ENCODE data around the gene MSL3.

The MSL3 gene
- total RNA-seq = 48.9 to 139 (median 79.3) reads per million in 9 experiments

GRCh38 chrX:11757719-11758399 is at the start of gene MSL3:
MSL3 (plus strand) TSS chrX:11758237; CDS start chrX:11758264, 27 bp downstream.
- peak; percentile 55 for ATAC-seq (replicated peaks)
- peak within 1 kb of the TSS; percentile 93 to 94 for H3K27ac Mint-ChIP-seq
- no peaks in the 10 kb centered on the region for H3K9me3 Mint-ChIP-seq
- peaks cover 8 to 15% of the 10 kb centered on the region in 2 donors for H3K4me1 Mint-ChIP-seq (ENCODE audit: low read depth in 2 of 2)
- peaks cover 0 to 7% of the 10 kb centered on the region in 2 donors for H3K27me3 Mint-ChIP-seq
- DNase-seq = peak in 2 of 3 experiments; percentile 17 to 45
- peak within 1 kb of the TSS; percentile 88 to 97 for H3K4me3 Mint-ChIP-seq
- peaks cover 32% of the 10 kb centered on the region for H3K36me3 Mint-ChIP-seq (ENCODE audit: insufficient read depth)

GRCh38 chrX:11722304-11722703 is 35.7 kb upstream of the MSL3 start:
- Mint-ChIP-seq H3K27ac (no peak overlapping the region), H3K9me3 (no peaks in the 10 kb centered on the region), H3K36me3 (ENCODE audit: insufficient read depth) (no peaks in the 10 kb centered on the region), H3K27me3 (peaks cover 0 to under 1% of the 10 kb centered on the region in 2 donors), H3K4me3 (no peak overlapping the region), H3K4me1 (ENCODE audit: low read depth in 2 of 2) (no peaks in the 10 kb centered on the region)
- ATAC-seq (replicated peaks) (no peak), DNase-seq (no peak)

GRCh38 chrX:11724122-11725017 is 33.7 kb upstream of the MSL3 start:
- no peaks in the 10 kb centered on the region for H3K36me3 Mint-ChIP-seq (ENCODE audit: insufficient read depth)
- H3K4me3 Mint-ChIP-seq = no peak overlapping the region
- peak in 1 of 3 experiments; percentile 7 for DNase-seq
- no peak for ATAC-seq (replicated peaks)
- no peak overlapping the region for H3K27ac Mint-ChIP-seq
- H3K4me1 Mint-ChIP-seq (ENCODE audit: low read depth in 2 of 2) = no peaks in the 10 kb centered on the region
- H3K9me3 Mint-ChIP-seq = no peaks in the 10 kb centered on the region
- peaks cover 0 to 16% of the 10 kb centered on the region in 2 donors for H3K27me3 Mint-ChIP-seq

- no peaks in the 10 kb centered on the region for H3K4me1 Mint-ChIP-seq (ENCODE audit: low read depth in 2 of 2)
- no peaks in the 10 kb centered on the region for H3K9me3 Mint-ChIP-seq
- H3K36me3 Mint-ChIP-seq (ENCODE audit: insufficient read depth) = no peaks in the 10 kb centered on the region
- no peak overlapping the region for H3K27ac Mint-ChIP-seq
- peaks cover 0 to 22% of the 10 kb centered on the region in 2 donors for H3K27me3 Mint-ChIP-seq
- no peak overlapping the region for H3K4me3 Mint-ChIP-seq
- ATAC-seq (replicated peaks) = no peak
- no peak for DNase-seq
Observed at GRCh38 chrX:11725631-11726442, 32.2 kb upstream of the MSL3 start.

GRCh38 chrX:11728556-11728955 is 29.5 kb upstream of the MSL3 start:
- H3K27ac Mint-ChIP-seq = no peak overlapping the region
- no peaks in the 10 kb centered on the region for H3K36me3 Mint-ChIP-seq (ENCODE audit: insufficient read depth)
- no peaks in the 10 kb centered on the region for H3K9me3 Mint-ChIP-seq
- DNase-seq (no peak), ATAC-seq (replicated peaks) (no peak)
- no peak overlapping the region for H3K4me3 Mint-ChIP-seq
- peaks cover 0 to 23% of the 10 kb centered on the region in 2 donors for H3K27me3 Mint-ChIP-seq
- no peaks in the 10 kb centered on the region for H3K4me1 Mint-ChIP-seq (ENCODE audit: low read depth in 2 of 2)

GRCh38 chrX:11733614-11734013 is 24.4 kb upstream of the MSL3 start:
- Mint-ChIP-seq H3K9me3 (no peaks in the 10 kb centered on the region), H3K4me1 (ENCODE audit: low read depth in 2 of 2) (no peaks in the 10 kb centered on the region), H3K27ac (no peak overlapping the region), H3K27me3 (peaks cover 11 to 23% of the 10 kb centered on the region in 2 donors), H3K4me3 (no peak overlapping the region), H3K36me3 (ENCODE audit: insufficient read depth) (no peaks in the 10 kb centered on the region)
- ATAC-seq (replicated peaks) (no peak), DNase-seq (no peak)

- DNase-seq = no peak
- H3K36me3 Mint-ChIP-seq (ENCODE audit: insufficient read depth) = no peaks in the 10 kb centered on the region
Observed at GRCh38 chrX:11739776-11740175, 18.3 kb upstream of the MSL3 start.

GRCh38 chrX:11740794-11741193 is 17.2 kb upstream of the MSL3 start:
- Mint-ChIP-seq H3K36me3 (ENCODE audit: insufficient read depth) (no peaks in the 10 kb centered on the region), H3K27me3 (peaks cover 0 to 5% of the 10 kb centered on the region in 2 donors), H3K27ac (no peak overlapping the region), H3K4me1 (ENCODE audit: low read depth in 2 of 2) (no peaks in the 10 kb centered on the region), H3K4me3 (no peak overlapping the region), H3K9me3 (no peaks in the 10 kb centered on the region)
- DNase-seq = no peak
- no peak for ATAC-seq (replicated peaks)

More at GRCh38 chrX:11739776-11740175, 18.3 kb upstream of the MSL3 start:
- H3K9me3 Mint-ChIP-seq = no peaks in the 10 kb centered on the region
- H3K4me3 Mint-ChIP-seq = no peak overlapping the region
- no peaks in the 10 kb centered on the region for H3K4me1 Mint-ChIP-seq (ENCODE audit: low read depth in 2 of 2)
- ATAC-seq (replicated peaks) = no peak
- H3K27me3 Mint-ChIP-seq = peaks cover 2 to 5% of the 10 kb centered on the region in 2 donors
- H3K27ac Mint-ChIP-seq = no peak overlapping the region

- peaks cover 0 to 5% of the 10 kb centered on the region in 2 donors for H3K27me3 Mint-ChIP-seq
- H3K27ac Mint-ChIP-seq = no peak overlapping the region
- H3K36me3 Mint-ChIP-seq (ENCODE audit: insufficient read depth) = no peaks in the 10 kb centered on the region
- DNase-seq = no peak
- H3K9me3 Mint-ChIP-seq = no peaks in the 10 kb centered on the region
- no peak for ATAC-seq (replicated peaks)
- H3K4me1 Mint-ChIP-seq (ENCODE audit: low read depth in 2 of 2) = no peaks in the 10 kb centered on the region
- no peak overlapping the region for H3K4me3 Mint-ChIP-seq
Observed at GRCh38 chrX:11741574-11741973, 16.5 kb upstream of the MSL3 start.

GRCh38 chrX:11745881-11746280 is 12.2 kb upstream of the MSL3 start:
- H3K9me3 Mint-ChIP-seq = no peaks in the 10 kb centered on the region
- DNase-seq = no peak
- no peaks in the 10 kb centered on the region for H3K36me3 Mint-ChIP-seq (ENCODE audit: insufficient read depth)
- no peaks in the 10 kb centered on the region for H3K4me1 Mint-ChIP-seq (ENCODE audit: low read depth in 2 of 2)
- peaks cover 9 to 11% of the 10 kb centered on the region in 2 donors for H3K27me3 Mint-ChIP-seq
- H3K4me3 Mint-ChIP-seq = no peak overlapping the region
- no peak overlapping the region for H3K27ac Mint-ChIP-seq
- ATAC-seq (replicated peaks) = no peak

GRCh38 chrX:11750046-11750445 is 8.0 kb upstream of the MSL3 start:
- no peaks in the 10 kb centered on the region for H3K4me1 Mint-ChIP-seq (ENCODE audit: low read depth in 2 of 2)
- no peaks in the 10 kb centered on the region for H3K9me3 Mint-ChIP-seq
- H3K27ac Mint-ChIP-seq = no peak overlapping the region
- peaks cover 11 to 16% of the 10 kb centered on the region in 2 donors for H3K27me3 Mint-ChIP-seq
- H3K36me3 Mint-ChIP-seq (ENCODE audit: insufficient read depth) = no peaks in the 10 kb centered on the region
- no peak overlapping the region for H3K4me3 Mint-ChIP-seq
- ATAC-seq (replicated peaks) = no peak
- DNase-seq = no peak

GRCh38 chrX:11750694-11751093 is 7.3 kb upstream of the MSL3 start:
- Mint-ChIP-seq H3K27ac (no peak overlapping the region), H3K27me3 (peaks cover 11 to 16% of the 10 kb centered on the region in 2 donors), H3K36me3 (ENCODE audit: insufficient read depth) (no peaks in the 10 kb centered on the region), H3K4me1 (ENCODE audit: low read depth in 2 of 2) (no peaks in the 10 kb centered on the region), H3K9me3 (no peaks in the 10 kb centered on the region), H3K4me3 (no peak overlapping the region)
- no peak for ATAC-seq (replicated peaks)
- DNase-seq = no peak

- no peaks in the 10 kb centered on the region for H3K9me3 Mint-ChIP-seq
- ATAC-seq (replicated peaks) (no peak), DNase-seq (no peak)
- H3K27me3 Mint-ChIP-seq = peaks cover 11 to 16% of the 10 kb centered on the region in 2 donors
- peaks cover 3% of the 10 kb centered on the region for H3K36me3 Mint-ChIP-seq (ENCODE audit: insufficient read depth)
- no peaks in the 10 kb centered on the region for H3K4me1 Mint-ChIP-seq (ENCODE audit: low read depth in 2 of 2)
- H3K4me3 Mint-ChIP-seq = no peak overlapping the region
- H3K27ac Mint-ChIP-seq = no peak overlapping the region
Observed at GRCh38 chrX:11751261-11751660, 6.8 kb upstream of the MSL3 start.

All from effector memory CD8-positive, alpha-beta T cell (primary cell).